ENCODE results near the gene AOPEP. TPM values are rescaled to one million over a fixed set of nuclear protein-coding genes. Genes with fewer than 3 reads are reported as not detected.

AOPEP gene
- total and polyA plus RNA-seq, 2 donors (not counting 3 experiments of a cell fraction or from before 2014, with no cell fraction given): 20.2 to 41.6 TPM

GRCh38 chr9:94821098-94821887 lies 94.8 kb downstream of the AOPEP start:
- Histone ChIP-seq H3K4me3 (replicated peaks in 1 of 3; ENCODE audit: insufficient read depth in 1 of 3, low read depth in 1 of 3, low read length in 3 of 3) (no peak overlapping the region), H3K79me2 (ENCODE audit: control insufficient read depth, insufficient read depth, low read length) (no peaks in the 10 kb centered on the region), H3K9ac (replicated peaks; ENCODE audit: extremely low read depth, insufficient read depth, low read length) (no peak overlapping the region), H3K27me3 (ENCODE audit: control insufficient read depth in 2 of 2, insufficient read depth in 2 of 2, low read length in 2 of 2) (no peaks in the 10 kb centered on the region), H3K9me1 (replicated peaks; ENCODE audit: control insufficient read depth, extremely low read depth, insufficient read depth, low read length) (no peaks in the 10 kb centered on the region), H4K20me1 (replicated peaks; ENCODE audit: control insufficient read depth, extremely low read depth, insufficient read depth, low read length) (no peaks in the 10 kb centered on the region), H3K4me2 (ENCODE audit: insufficient read depth, low read length) (no peak overlapping the region), H3K9me3 (replicated peaks; ENCODE audit: control insufficient read depth, insufficient read depth, low read length) (no peaks in the 10 kb centered on the region), H2AFZ (ENCODE audit: low read depth, low read length) (no peak overlapping the region), H3K4me1 (ENCODE audit: control insufficient read depth, extremely low read depth, insufficient read depth, low read length) (peaks cover 14% of the 10 kb centered on the region), H3K27ac (ENCODE audit: insufficient read depth, low read depth, low read length) (peak overlapping the region; percentile 64), H3K36me3 (ENCODE audit: control insufficient read depth in 2 of 2, extremely low read depth in 1 of 2, insufficient read depth in 2 of 2, low read length in 2 of 2) (no peaks in the 10 kb centered on the region)
- FAIRE-seq (peak; percentile 12), DNase-seq (ENCODE audit: low read depth, low spot score) (no peak)
- intact Hi-C loops (cut with micrococcal nuclease): no loop called here
- ChIA-PET POLR2A (no interaction called here), CTCF (interaction anchor here (2.2 kb wide), 1 partner anchor 43 kb away, joined by 6 read pairs; no protein-coding TSS in a partner anchor)
- TF ChIP-seq JUN (IDR thresholded peaks at IDR 0.05; ENCODE audit: borderline replicate concordance, insufficient read depth, insufficient read length, low read depth) (no peak), MAX (IDR thresholded peaks at IDR 0.05; ENCODE audit: insufficient read depth, insufficient read length) (no peak)
- no TSS peak for BruUV-seq (replicated peaks)
- dilution Hi-C loops (cut with MboI; ENCODE audit: extremely low pct_ligation_motif_present, low sequenced_read_pairs): no loop called here

GRCh38 chr9:94822273-94822672 lies 95.8 kb downstream of the AOPEP start:
- FAIRE-seq (peak; percentile 89), DNase-seq (ENCODE audit: low read depth, low spot score) (peak; percentile 79)
- peak overlapping the region; percentile 64 for H3K27ac ChIP-seq (ENCODE audit: insufficient read depth, low read depth, low read length)
- CTCF ChIA-PET: interaction anchor here (1.2 to 2.2 kb wide), 2 partner anchors 39 to 42 kb away, joined by 4 to 6 read pairs; no protein-coding TSS in a partner anchor
- intact Hi-C loops (cut with micrococcal nuclease) (no loop called here), dilution Hi-C loops (cut with MboI; ENCODE audit: extremely low pct_ligation_motif_present, low sequenced_read_pairs) (no loop called here)
- H3K9me3 ChIP-seq (replicated peaks; ENCODE audit: control insufficient read depth, insufficient read depth, low read length): no peaks in the 10 kb centered on the region
- peaks cover 14% of the 10 kb centered on the region for H3K4me1 ChIP-seq (ENCODE audit: control insufficient read depth, extremely low read depth, insufficient read depth, low read length)
- peak overlapping the region; percentile 33 for H3K9ac ChIP-seq (replicated peaks; ENCODE audit: extremely low read depth, insufficient read depth, low read length)
- H3K4me2 ChIP-seq (ENCODE audit: insufficient read depth, low read length): peak overlapping the region; percentile 62
- no peak for TF ChIP-seq CTCF (IDR thresholded peaks at IDR 0.05; ENCODE audit: extremely low read depth in 1 of 2, insufficient read depth in 1 of 2, low read depth in 1 of 2, low read length in 2 of 2)
- no peak for TF ChIP-seq POLR2A (IDR thresholded peaks at IDR 0.05; ENCODE audit: low read depth, low read length)
- no peak for TF ChIP-seq MAX (IDR thresholded peaks at IDR 0.05; ENCODE audit: insufficient read depth, insufficient read length)
- TF ChIP-seq MYC (IDR thresholded peaks at IDR 0.05; ENCODE audit: low read depth, low read length): no peak
- no peak for TF ChIP-seq GATA2 (IDR thresholded peaks at IDR 0.05; ENCODE audit: insufficient read depth, insufficient read length, low read depth, low read length)
- no peak for TF ChIP-seq EZH2 (IDR thresholded peaks at IDR 0.05; ENCODE audit: borderline replicate concordance, low read depth, low read length, severe bottlenecking)
- TF ChIP-seq POLR2AphosphoS5 (IDR thresholded peaks at IDR 0.05; ENCODE audit: insufficient read depth, low read depth, low read length): no peak
- H4K20me1 ChIP-seq (replicated peaks; ENCODE audit: control insufficient read depth, extremely low read depth, insufficient read depth, low read length): no peaks in the 10 kb centered on the region
- no peaks in the 10 kb centered on the region for H3K27me3 ChIP-seq (ENCODE audit: control insufficient read depth in 2 of 2, insufficient read depth in 2 of 2, low read length in 2 of 2)
- no peaks in the 10 kb centered on the region for H3K9me1 ChIP-seq (replicated peaks; ENCODE audit: control insufficient read depth, extremely low read depth, insufficient read depth, low read length)
- POLR2A ChIA-PET: no interaction called here
- peak overlapping the region; percentile 76 for H2AFZ ChIP-seq (ENCODE audit: low read depth, low read length)
- H3K36me3 ChIP-seq (ENCODE audit: control insufficient read depth in 2 of 2, extremely low read depth in 1 of 2, insufficient read depth in 2 of 2, low read length in 2 of 2): no peaks in the 10 kb centered on the region
- H3K4me3 ChIP-seq (replicated peaks in 1 of 3; ENCODE audit: insufficient read depth in 1 of 3, low read depth in 1 of 3, low read length in 3 of 3): no peak overlapping the region
- BruUV-seq (replicated peaks): no TSS peak
- no peaks in the 10 kb centered on the region for H3K79me2 ChIP-seq (ENCODE audit: control insufficient read depth, insufficient read depth, low read length)

Measured in endothelial cell of umbilical vein (primary cell).